ENCODE results near the gene PNO1. TPM values are rescaled to one million over a fixed set of nuclear protein-coding genes. Genes with fewer than 3 reads are reported as not detected.

The PNO1 gene
- total and polyA plus RNA-seq, 9 of the 15 experiments (the other 6 are each of a cell fraction or from before 2014, with no cell fraction given): 11.8 to 81.7 (median 41.1) TPM

GRCh38 chr2:68218343-68218901 lies 60.7 kb downstream of the PNO1 start (continued):
- TF ChIP-seq, protein P1, sequence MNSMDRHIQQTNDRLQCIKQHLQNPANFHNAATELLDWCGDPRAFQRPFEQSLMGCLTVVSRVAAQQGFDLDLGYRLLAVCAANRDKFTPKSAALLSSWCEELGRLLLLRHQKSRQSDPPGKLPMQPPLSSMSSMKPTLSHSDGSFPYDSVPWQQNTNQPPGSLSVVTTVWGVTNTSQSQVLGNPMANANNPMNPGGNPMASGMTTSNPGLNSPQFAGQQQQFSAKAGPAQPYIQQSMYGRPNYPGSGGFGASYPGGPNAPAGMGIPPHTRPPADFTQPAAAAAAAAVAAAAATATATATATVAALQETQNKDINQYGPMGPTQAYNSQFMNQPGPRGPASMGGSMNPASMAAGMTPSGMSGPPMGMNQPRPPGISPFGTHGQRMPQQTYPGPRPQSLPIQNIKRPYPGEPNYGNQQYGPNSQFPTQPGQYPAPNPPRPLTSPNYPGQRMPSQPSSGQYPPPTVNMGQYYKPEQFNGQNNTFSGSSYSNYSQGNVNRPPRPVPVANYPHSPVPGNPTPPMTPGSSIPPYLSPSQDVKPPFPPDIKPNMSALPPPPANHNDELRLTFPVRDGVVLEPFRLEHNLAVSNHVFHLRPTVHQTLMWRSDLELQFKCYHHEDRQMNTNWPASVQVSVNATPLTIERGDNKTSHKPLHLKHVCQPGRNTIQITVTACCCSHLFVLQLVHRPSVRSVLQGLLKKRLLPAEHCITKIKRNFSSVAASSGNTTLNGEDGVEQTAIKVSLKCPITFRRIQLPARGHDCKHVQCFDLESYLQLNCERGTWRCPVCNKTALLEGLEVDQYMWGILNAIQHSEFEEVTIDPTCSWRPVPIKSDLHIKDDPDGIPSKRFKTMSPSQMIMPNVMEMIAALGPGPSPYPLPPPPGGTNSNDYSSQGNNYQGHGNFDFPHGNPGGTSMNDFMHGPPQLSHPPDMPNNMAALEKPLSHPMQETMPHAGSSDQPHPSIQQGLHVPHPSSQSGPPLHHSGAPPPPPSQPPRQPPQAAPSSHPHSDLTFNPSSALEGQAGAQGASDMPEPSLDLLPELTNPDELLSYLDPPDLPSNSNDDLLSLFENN (IDR thresholded peaks at IDR 0.05; ENCODE audit: low read depth in 2 of 2, low read length in 2 of 2): no peak
- no peak for TF ChIP-seq ZNF24 (IDR thresholded peaks at IDR 0.05)
- TF ChIP-seq THRAP3 (IDR thresholded peaks at IDR 0.05; ENCODE audit: borderline replicate concordance): peak; percentile 65; the same call in 1 of the 2 replicates
- no peak for TF ChIP-seq CAMTA2 (CRISPR knock-in tag; conservative IDR thresholded peaks at IDR 0.05)
- TF ChIP-seq RFX7 (CRISPR knock-in tag; IDR thresholded peaks at IDR 0.05): no peak
- TF ChIP-seq, protein P2, sequence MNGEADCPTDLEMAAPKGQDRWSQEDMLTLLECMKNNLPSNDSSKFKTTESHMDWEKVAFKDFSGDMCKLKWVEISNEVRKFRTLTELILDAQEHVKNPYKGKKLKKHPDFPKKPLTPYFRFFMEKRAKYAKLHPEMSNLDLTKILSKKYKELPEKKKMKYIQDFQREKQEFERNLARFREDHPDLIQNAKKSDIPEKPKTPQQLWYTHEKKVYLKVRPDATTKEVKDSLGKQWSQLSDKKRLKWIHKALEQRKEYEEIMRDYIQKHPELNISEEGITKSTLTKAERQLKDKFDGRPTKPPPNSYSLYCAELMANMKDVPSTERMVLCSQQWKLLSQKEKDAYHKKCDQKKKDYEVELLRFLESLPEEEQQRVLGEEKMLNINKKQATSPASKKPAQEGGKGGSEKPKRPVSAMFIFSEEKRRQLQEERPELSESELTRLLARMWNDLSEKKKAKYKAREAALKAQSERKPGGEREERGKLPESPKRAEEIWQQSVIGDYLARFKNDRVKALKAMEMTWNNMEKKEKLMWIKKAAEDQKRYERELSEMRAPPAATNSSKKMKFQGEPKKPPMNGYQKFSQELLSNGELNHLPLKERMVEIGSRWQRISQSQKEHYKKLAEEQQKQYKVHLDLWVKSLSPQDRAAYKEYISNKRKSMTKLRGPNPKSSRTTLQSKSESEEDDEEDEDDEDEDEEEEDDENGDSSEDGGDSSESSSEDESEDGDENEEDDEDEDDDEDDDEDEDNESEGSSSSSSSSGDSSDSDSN (IDR thresholded peaks at IDR 0.05; ENCODE audit: borderline replicate concordance in 1 of 2, low read depth in 2 of 2, low read length in 2 of 2): no peak
- TF ChIP-seq TFAM (CRISPR knock-in tag; conservative IDR thresholded peaks at IDR 0.05): no peak
- peak; percentile 92 for TF ChIP-seq C11orf30 (IDR thresholded peaks at IDR 0.05; ENCODE audit: low read depth)
- TF ChIP-seq ZNF436 (CRISPR knock-in tag; IDR thresholded peaks at IDR 0.05): no peak
- peak; percentile 75 for TF ChIP-seq NFE2L1 (tag; IDR thresholded peaks at IDR 0.05; ENCODE audit: borderline replicate concordance, low read depth)
- TF ChIP-seq, protein P3, sequence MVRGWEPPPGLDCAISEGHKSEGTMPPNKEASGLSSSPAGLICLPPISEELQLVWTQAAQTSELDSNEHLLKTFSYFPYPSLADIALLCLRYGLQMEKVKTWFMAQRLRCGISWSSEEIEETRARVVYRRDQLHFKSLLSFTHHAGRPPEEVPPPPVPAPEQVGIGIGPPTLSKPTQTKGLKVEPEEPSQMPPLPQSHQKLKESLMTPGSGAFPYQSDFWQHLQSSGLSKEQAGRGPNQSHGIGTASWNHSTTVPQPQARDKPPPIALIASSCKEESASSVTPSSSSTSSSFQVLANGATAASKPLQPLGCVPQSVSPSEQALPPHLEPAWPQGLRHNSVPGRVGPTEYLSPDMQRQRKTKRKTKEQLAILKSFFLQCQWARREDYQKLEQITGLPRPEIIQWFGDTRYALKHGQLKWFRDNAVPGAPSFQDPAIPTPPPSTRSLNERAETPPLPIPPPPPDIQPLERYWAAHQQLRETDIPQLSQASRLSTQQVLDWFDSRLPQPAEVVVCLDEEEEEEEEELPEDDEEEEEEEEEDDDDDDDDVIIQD (CRISPR knock-in tag; IDR thresholded peaks at IDR 0.05): no peak
- TF ChIP-seq TFAP4 (CRISPR knock-in tag; IDR thresholded peaks at IDR 0.05; ENCODE audit: borderline replicate concordance): no peak
- no peak for TF ChIP-seq HMBOX1 (IDR thresholded peaks at IDR 0.05)
- no peak for TF ChIP-seq KAT8 (IDR thresholded peaks at IDR 0.05; ENCODE audit: low read depth)
- peak; percentile 93 for TF ChIP-seq MAFG (tag; conservative IDR thresholded peaks at IDR 0.05)
- no peak for TF ChIP-seq FOXO4 (CRISPR knock-in tag; IDR thresholded peaks at IDR 0.05)
- TF ChIP-seq TARDBP (IDR thresholded peaks at IDR 0.05): no peak
